Activated CD8-positive, alpha-beta T cell treated with anti-CD3 and anti-CD28 coated beads for 36 hours (primary cell): ENCODE data around the gene SHISAL2A. TPM values are rescaled to one million over a fixed set of nuclear protein-coding genes. Genes with fewer than 3 reads are reported as not detected.

ENCODE experiments used
- ATAC-seq: fragments of 200-7000 bp; cut with Tn5 transposase; one replicate; pipeline ENCODE4 v1.10.0; 2021; ENCODE audit warnings: mild to moderate bottlenecking, moderate library complexity
- CTCF ChIA-PET: fragments of 350-600 bp; sonication (Branson Sonifier 250); formaldehyde crosslinking; loops from one replicate; lab custom pipeline; 2021; ENCODE audit warnings: antibody characterized with exemption; lab: Charles Lee
- POLR2A ChIA-PET: fragments of 350-600 bp; sonication (Branson Sonifier 250); formaldehyde crosslinking; loops from one replicate; lab custom pipeline; 2021; ENCODE audit warnings: antibody characterized with exemption; lab: Charles Lee
- DNase-seq: peaks from one replicate; pipeline ENCODE4 v3.0.0-alpha.2; 2020
- H3K27ac Mint-ChIP-seq: one replicate; pipeline ENCODE4 v1.8.0; 2021; ENCODE audit warnings: mild to moderate bottlenecking, mixed read lengths
- H3K27me3 Mint-ChIP-seq: one replicate; pipeline ENCODE4 v1.8.0; 2021; ENCODE audit warnings: mixed read lengths
- H3K36me3 Mint-ChIP-seq: one replicate; pipeline ENCODE4 v1.8.0; 2021; ENCODE audit warnings: low read depth, mixed read lengths
- H3K4me1 Mint-ChIP-seq: one replicate; pipeline ENCODE4 v1.8.0; 2021; ENCODE audit warnings: low read depth, mixed read lengths
- H3K4me3 Mint-ChIP-seq: one replicate; pipeline ENCODE4 v1.8.0; 2021; ENCODE audit warnings: mild to moderate bottlenecking, moderate library complexity, mixed read lengths
- H3K9me3 Mint-ChIP-seq: one replicate; pipeline ENCODE4 v1.8.0; 2021; ENCODE audit warnings: mixed read lengths
- intact Hi-C: fragments of 100-400 bp; cut with micrococcal nuclease; formaldehyde crosslinking; loops from one replicate; pipeline ENCODE4 v1.10.0; 2022
- total RNA-seq, 2 experiments: library from RNA; stranded (reverse); gene quantifications; one replicate each; pipeline ENCODE4 v1.2.3, GENCODE V29; 2021
- TF ChIP-seq, protein P1 (sequence below): fragments of 200-600 bp; IDR thresholded peaks from one replicate; pipeline ENCODE4 v1.8.0; 2022; ENCODE audit warnings: antibody characterized with exemption, mild to moderate bottlenecking

Gene SHISAL2A
- total RNA-seq, 2 experiments from 2014 or later = 14.6 to 16.2 TPM

DNA sequence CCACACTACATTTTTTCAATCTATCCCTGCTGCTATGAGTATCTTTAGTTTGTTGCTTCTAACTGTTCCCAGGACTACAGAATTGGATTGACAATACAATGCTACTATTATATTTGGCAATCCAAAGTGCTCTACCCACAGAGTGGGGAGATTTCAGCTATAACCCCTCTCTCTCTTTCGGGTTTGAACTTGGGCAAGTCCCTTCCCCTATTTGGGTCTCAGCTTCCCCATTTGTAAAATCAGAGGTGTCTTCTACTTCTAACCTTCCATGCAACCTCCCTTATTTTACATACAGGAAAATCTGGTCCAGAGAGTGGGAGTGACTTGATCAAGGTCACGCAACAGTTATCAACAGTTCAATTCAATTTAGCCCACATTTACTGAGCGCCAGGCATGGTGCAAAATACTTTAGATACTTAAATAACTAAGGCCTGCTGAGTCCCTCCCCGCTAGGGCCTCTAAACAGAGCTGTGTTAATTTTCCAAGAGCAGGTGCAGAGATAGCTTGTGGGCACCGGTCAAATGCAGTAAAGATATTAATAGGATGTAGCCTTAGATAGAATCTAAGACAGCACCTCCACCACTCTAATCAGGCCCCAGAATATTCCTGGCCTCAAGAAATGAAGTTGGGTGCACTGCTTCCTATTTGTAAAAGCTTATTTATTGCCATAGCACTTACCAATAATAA lies 40.2 kb upstream of the SHISAL2A start:
- no peak for ATAC-seq
- Mint-ChIP-seq H3K9me3 (no peaks in the 10 kb centered on the region), H3K36me3 (no peaks in the 10 kb centered on the region), H3K27ac (no peak overlapping the region), H3K4me3 (no peak overlapping the region), H3K4me1 (no peaks in the 10 kb centered on the region), H3K27me3 (no peaks in the 10 kb centered on the region)
- TF ChIP-seq, protein P1, sequence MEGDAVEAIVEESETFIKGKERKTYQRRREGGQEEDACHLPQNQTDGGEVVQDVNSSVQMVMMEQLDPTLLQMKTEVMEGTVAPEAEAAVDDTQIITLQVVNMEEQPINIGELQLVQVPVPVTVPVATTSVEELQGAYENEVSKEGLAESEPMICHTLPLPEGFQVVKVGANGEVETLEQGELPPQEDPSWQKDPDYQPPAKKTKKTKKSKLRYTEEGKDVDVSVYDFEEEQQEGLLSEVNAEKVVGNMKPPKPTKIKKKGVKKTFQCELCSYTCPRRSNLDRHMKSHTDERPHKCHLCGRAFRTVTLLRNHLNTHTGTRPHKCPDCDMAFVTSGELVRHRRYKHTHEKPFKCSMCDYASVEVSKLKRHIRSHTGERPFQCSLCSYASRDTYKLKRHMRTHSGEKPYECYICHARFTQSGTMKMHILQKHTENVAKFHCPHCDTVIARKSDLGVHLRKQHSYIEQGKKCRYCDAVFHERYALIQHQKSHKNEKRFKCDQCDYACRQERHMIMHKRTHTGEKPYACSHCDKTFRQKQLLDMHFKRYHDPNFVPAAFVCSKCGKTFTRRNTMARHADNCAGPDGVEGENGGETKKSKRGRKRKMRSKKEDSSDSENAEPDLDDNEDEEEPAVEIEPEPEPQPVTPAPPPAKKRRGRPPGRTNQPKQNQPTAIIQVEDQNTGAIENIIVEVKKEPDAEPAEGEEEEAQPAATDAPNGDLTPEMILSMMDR = no peak
- DNase-seq = no peak
- POLR2A ChIA-PET = interaction anchor here (0.7 to 1.5 kb wide), 4 partner anchors 9 to 56 kb away, joined by 3 to 5 read pairs (median 4); partner anchors contain the start of gene TUT4
- CTCF ChIA-PET = no interaction called here
- intact Hi-C loops = no loop called here

DNA sequence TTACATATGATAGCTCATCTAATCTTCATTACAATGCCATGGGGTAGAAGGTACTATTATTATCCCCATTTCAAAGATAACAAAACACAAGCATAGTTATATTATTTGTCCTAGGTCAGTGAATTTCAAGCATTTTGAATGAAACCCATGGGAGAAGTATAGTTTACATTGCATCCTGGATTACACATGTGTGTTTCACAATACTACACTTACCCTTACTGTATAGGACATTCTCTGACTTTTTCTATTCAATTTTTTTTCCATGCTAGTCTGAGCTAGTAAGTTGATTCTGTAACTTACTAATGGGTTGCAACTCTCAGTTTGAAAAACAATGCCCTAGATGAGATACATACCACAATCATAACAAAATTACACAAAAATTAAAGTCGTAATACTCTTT lies 39.5 kb upstream of the SHISAL2A start:
- Mint-ChIP-seq H3K9me3 (no peaks in the 10 kb centered on the region), H3K27me3 (no peaks in the 10 kb centered on the region), H3K4me3 (no peak overlapping the region), H3K4me1 (no peaks in the 10 kb centered on the region), H3K27ac (no peak overlapping the region), H3K36me3 (no peaks in the 10 kb centered on the region)
- no peak for DNase-seq
- TF ChIP-seq, protein P1 = no peak
- CTCF ChIA-PET = no interaction called here
- POLR2A ChIA-PET = interaction anchor here (0.7 to 1.5 kb wide), 4 partner anchors 8 to 55 kb away, joined by 3 to 5 read pairs (median 4); partner anchors contain the start of gene TUT4
- intact Hi-C loops = no loop called here
- no peak for ATAC-seq

DNA sequence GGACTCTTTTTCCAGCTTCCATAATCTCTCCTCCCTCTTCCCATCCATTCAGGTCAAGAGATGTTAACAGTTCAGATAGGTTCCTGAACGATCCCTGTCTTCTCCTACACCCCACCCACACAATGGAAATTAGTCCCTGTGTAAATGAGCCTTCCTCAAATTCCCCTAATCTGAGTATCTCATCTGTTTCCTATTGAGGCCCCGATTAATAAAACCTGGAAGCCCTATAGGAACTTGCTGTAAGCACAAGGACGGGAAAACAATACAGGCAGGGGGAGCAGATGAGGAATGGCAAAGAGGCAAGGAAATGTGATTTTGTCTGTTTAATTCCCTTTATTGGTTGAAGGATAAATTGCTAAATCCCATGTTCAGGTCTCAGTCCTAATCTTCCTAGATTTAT lies 37.9 kb upstream of the SHISAL2A start:
- Mint-ChIP-seq H3K36me3 (peaks cover 1% of the 10 kb centered on the region), H3K4me3 (no peak overlapping the region), H3K9me3 (no peaks in the 10 kb centered on the region), H3K27ac (no peak overlapping the region), H3K27me3 (no peaks in the 10 kb centered on the region), H3K4me1 (no peaks in the 10 kb centered on the region)
- DNase-seq (no peak), ATAC-seq (no peak)
- CTCF ChIA-PET = no interaction called here
- intact Hi-C loops = no loop called here
- POLR2A ChIA-PET = interaction anchor here (1.1 to 1.2 kb wide), 2 partner anchors 13 to 27 kb away, joined by 3 read pairs; no protein-coding TSS in a partner anchor
- TF ChIP-seq, protein P1 = no peak

DNA sequence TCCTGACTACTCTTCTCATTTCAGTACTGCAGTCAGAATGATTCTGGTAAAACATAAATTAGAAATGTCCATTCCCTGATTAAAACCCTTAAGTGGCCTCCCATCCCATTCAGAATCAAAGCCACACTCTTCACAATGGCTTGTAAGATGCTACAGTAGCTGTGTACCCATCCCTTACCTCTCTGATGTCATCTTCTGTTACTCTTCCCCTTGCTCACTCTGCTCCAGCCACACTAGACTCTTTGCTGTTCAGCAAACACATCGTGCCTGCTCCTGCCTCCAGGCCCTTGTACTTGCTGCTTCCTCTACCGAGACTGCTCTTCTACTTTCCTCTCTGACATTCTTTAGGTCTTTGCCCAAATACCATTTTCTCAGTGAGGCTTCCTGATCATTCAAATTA lies 35.1 kb upstream of the SHISAL2A start:
- Mint-ChIP-seq H3K27me3 (no peaks in the 10 kb centered on the region), H3K4me1 (peaks cover 12% of the 10 kb centered on the region), H3K4me3 (no peak overlapping the region), H3K9me3 (no peaks in the 10 kb centered on the region), H3K27ac (no peak overlapping the region), H3K36me3 (peaks cover 3% of the 10 kb centered on the region)
- POLR2A ChIA-PET = interaction anchor here (0.6 kb wide), 1 partner anchor 24 kb away, joined by 3 read pairs; no protein-coding TSS in a partner anchor
- CTCF ChIA-PET = no interaction called here
- ATAC-seq = no peak
- no peak for DNase-seq
- TF ChIP-seq, protein P1 = no peak
- intact Hi-C loops = no loop called here

DNA sequence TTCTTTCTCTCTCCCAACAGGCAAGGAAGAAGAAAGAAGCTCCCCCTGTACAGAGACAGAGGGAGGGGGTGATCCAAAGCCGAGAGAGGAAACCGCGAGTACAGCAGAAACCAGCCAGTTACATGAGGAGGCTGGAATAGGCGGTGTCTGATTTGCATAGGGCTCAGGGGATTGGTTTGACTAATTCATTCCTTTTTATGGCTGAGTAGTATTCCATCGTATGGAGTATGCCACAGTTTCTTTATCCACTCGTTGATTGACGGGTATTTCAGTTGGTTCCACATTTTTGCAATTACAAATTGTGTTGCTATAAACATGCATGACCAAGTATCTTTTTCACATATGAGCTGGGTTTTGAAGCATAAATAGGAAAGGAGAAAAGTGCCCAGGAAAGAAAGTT lies 34.2 kb upstream of the SHISAL2A start:
- intact Hi-C loops = no loop called here
- H3K9me3 Mint-ChIP-seq = no peaks in the 10 kb centered on the region
- TF ChIP-seq, protein P1 = no peak
- ChIA-PET POLR2A (interaction anchor here (0.9 kb wide), 1 partner anchor 302 kb away, joined by 3 read pairs; no protein-coding TSS in a partner anchor), CTCF (no interaction called here)
- peaks cover 20% of the 10 kb centered on the region for H3K4me1 Mint-ChIP-seq
- H3K27me3 Mint-ChIP-seq = no peaks in the 10 kb centered on the region
- no peak for ATAC-seq
- no peak for DNase-seq
- peaks cover 11% of the 10 kb centered on the region for H3K36me3 Mint-ChIP-seq
- no peak overlapping the region for H3K4me3 Mint-ChIP-seq
- no peak overlapping the region for H3K27ac Mint-ChIP-seq
